SKM-1 treated with dmso at 0.1 percent for 144 hours (cell line): ENCODE measurements around the gene CYP2B6.
"Not testable (repeated sequence)": the region's sequence is repeated elsewhere in the genome, so short reads cannot be mapped to it uniquely, and the experiment has no call there.

Source experiments
- DNase-seq: peaks from one replicate; lab custom pipeline; 2025; ENCODE audit not compliant: unreplicated experiment; lab: John Stamatoyannopoulos, UW

The CYP2B6 gene

DNA sequence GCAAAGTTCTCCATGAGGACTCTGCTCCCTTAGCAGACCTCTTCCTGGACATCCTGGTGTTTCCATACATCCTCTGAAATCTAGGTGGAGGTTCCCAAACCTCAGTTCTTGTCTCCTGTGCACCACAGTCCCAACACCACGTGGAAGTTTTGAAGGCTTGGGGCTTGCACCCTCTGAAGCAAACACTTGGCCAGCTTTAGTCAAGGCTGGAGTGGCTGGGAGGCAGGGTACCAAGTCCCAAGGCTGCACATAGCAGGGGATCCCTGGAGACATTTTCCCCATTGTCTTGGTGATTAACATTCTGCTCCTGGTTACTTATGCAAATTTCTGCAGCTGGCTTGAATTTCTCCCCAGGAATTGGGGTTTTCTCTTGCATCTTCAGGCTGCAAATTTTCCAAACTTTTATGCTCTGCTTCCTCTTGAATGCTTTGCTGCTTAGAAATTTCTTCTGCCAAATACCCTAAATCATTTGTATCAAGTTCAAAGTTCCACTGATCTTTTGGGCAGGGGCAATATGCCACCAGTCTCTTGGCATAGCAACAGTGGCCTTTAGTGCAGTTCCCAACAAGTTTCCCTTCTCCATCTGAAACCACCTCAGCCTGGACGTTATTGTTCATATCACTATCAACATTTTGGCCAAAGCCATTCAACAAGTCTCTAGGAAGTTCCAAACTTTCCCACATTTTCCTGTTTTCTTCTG, 10.2 kb upstream of the CYP2B6 start:
- DNase-seq, result not testable (repeated sequence)

DNA sequence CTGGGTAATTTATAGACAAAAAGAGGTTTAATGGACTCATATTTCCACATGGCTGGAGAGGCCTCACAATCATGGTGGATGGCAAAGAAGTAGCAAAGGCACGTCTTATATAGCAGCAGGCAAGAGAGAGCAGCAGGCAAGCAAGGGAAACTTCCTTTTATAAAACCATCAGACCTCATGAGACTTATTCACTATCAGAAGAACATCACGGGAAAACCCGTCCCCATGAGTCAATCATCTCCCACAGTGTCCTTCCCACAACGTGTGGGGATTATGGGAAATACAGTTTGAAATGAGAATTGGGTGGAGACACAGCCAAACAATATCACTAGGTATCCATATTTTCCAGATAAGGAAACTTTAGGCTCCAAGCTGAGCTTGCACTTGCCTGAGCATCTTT, 9.5 kb upstream of the CYP2B6 start:
- no peak for DNase-seq

- no peak for DNase-seq
Measured at GRCh38 chr19:40982594-40983101, 8.4 kb upstream of the CYP2B6 start.

DNA sequence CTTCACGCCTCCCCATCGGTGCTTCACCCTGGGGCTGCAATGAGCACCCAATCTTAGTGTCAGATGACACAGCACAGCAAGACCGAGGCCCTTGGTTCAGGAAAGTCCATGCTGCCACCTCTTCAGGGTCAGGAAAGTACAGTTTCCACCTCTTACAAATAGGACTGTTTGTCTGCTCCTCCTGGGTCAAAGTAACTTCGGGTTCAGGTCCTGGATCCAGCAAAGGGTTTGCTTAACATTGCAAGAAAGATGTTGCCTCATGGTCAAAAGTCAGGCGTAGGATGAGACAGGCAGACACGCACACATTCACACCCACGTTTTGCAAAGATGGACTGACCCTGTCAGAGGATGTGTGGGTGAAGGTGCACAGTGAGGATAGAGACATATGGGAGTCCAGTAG, 1.6 kb upstream of the CYP2B6 start:
- no peak for DNase-seq

DNA sequence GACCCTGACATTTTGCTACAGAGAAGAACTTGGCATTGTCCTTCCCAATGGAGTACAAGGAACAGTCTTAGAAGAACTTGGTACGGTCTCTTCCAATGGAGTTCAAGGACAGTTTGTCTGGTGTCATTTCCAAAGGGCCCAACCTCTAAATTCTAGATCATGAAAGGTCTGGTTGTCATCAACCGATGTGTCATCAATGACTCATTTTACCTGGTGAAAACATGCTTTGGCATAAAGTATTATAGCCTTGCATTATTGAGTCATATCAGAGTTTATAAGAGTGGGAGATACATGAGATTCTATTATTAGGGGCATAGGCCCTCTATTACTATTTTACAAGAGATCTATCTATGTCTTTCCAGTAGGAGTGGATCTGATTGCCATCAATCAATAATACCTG, 4.3 kb downstream of the CYP2B6 start:
- no peak for DNase-seq

DNA sequence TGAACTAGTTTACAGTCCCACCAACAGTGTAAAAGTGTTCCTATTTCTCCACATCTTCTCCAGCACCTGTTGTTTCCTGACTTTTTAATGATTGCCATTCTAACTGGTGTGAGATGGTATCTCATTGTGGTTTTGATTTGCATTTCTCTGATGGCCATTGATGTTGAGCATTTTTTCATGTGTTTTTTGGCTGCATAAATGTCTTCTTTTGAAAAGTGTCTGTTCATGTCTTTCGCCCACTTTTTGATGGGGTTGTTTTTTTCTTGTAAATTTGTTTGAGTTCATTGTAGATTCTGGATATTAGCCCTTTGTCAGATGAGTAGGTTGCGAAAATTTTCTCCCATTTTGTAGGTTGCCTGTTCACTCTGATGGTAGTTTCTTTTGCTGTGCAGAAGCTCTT, 7.9 kb downstream of the CYP2B6 start:
- not testable (repeated sequence) for DNase-seq

- no peak for DNase-seq
Measured at GRCh38 chr19:41000310-41000737, 9.2 kb downstream of the CYP2B6 start.

DNA sequence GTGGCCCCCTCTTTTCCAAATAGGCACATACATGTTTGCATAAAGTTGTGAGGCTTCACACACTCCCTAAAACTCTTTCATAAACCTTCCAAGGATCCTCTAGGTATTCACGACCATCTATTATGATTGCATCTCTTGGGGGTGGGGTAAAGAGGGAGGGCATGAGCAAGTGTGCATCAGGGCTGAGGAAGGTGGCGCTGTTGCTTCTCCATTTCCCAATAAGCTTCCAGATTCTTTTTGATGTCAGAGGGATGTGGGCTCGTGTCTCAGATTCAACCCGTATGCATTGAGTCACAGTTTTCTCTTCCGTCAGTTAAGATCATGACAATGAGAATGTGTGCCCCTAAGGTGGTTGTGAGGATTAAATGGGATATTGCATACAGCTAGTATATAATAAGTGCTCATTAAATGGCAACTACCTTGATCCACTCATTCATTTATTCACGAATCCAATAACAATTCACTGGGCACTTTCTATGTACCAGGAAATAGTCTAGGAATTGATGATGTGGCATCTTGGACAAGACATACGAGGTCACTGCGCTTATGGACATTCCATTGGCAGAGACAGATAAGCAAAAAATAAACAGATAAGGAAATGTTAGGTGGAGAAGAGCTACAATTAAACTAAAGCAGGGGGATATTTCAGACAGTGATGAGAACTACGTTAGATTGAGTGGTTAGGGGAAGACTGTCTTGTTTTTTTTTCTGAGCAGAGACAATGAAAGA, 10.3 kb downstream of the CYP2B6 start:
- DNase-seq, result no peak

DNA sequence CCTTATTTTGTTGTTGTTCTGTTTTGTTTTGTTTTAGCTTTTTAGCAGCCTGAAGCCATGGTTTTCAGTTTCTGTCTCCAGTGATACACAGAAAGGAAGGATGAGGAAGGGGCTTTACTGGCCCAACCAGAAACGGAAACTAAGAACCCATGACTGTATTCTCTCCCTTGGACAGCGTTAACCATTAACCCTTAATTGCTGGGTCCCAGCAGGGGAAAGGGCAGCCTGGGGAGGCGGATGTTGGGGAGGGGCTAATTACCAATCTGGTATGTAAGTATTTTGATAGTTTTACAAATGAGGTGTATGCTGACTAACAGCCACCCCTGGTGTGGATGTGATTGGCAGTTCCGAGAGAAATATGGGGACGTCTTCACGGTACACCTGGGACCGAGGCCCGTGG, 12.6 kb downstream of the CYP2B6 start:
- DNase-seq, result not testable (repeated sequence)

DNA sequence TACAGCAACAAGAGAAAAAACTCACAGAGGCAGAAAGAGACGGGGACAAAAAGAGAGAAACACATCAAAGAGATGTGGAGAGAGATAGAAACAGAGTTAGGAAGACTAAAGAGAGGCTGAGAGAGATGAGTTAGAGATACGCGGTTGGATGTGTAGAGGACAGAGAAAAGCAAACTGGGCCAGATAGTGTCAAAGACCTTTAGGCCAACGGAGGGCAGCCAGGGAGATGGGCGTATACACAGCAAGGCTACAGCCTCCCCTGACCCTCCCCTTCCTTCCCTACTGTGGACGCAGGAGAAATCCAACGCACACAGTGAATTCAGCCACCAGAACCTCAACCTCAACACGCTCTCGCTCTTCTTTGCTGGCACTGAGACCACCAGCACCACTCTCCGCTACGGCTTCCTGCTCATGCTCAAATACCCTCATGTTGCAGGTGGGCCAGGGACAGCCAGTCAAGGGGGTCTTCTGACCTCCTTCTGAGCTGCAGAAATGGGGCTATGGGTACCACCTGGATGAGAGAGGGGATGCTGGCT, 18.7 kb downstream of the CYP2B6 start:
- DNase-seq, result no peak

DNA sequence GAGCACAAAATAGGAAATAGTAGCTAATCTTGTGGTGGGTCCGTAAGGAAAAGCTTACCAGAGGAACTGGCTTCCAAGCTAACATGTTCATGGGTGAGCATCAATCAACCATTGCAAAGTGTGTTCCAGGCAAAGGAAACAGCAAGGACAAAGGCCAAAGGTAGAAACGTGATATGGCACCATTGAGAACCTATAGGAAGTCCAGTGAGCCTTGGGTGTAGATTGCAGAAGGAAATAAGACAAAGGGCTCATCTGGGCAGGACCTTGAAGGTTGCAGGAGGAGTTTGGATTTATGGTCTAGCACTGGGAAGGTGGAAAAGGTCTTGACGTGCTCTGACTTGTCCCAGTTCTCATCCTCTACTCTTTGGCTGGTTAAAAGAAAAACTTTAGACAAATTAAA, 22.3 kb downstream of the CYP2B6 start:
- DNase-seq, result no peak

GRCh38 chr19:41014643-41015042, 23.6 kb downstream of the CYP2B6 start:
- DNase-seq, result no peak

- DNase-seq, result no peak
Measured at GRCh38 chr19:41016488-41017071, 25.5 kb downstream of the CYP2B6 start.

DNA sequence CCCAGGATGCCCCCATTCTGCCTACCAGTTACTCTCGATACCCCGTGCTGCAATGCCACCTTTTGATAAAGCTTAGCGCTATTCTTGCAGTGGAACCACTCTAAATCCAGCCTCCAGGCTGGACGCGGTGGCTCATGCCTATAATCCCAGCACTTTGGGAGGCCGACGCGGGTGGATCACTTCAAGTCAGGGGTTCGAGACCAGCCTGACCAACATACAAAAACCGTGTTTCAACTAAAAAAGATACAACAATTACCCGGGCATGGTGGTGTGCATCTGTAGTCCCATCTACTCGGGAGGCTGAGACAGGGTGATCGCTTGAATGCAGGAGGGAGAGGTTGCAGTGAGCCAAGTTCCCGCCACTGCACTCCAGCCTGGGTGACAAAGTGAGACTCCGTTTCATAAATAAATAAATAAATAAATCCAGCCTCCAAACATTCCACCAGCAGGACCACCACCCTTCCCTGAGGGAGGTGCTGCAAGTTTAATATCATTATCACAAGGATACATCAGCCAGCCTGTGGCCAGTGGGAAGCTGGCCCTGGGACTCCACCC, 27.7 kb downstream of the CYP2B6 start:
- no peak for DNase-seq

DNA sequence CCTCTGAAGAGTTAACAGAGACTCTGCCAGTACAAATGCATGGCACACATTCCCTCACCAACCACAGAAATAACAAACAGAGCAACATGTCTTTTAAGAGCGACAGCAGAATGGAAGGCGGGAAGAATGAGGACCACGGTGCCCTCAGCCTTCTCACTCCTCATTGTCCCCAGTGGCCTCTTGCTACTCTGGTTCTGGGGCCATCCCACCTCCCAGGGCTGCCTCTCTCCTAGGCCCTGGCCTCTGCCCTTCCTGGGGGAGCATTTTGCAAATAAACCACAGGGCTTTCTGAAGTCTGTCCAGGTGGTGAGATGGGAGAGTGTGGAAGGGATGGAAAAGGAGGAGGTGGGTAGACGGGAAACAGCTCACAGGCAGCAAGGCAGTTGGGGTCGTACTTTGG, 28.3 kb downstream of the CYP2B6 start:
- no peak for DNase-seq

DNA sequence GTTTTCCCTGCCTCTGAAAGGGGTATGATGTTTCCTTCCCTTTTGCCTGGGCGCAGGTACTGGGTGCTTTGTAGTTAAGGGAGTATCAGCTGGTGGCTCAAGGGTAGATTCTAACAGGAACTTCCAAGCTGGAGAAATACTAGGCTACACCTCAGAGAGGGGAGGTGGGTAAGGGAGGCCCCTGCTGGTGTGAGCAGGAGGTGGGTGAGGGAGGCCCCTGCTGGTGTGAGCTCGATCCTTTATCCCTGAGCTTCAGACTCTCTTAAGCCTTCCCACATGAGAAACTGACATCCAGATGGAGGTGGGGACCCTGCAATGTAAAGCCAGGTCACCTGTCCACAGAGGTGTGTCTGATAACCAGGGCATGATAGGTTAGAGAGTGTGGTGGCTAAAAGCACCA, 32.1 kb downstream of the CYP2B6 start:
- no peak for DNase-seq

- no peak for DNase-seq
Measured at GRCh38 chr19:41025411-41025810, 34.3 kb downstream of the CYP2B6 start.

- DNase-seq, result no peak
Measured at GRCh38 chr19:41025871-41026270, 34.8 kb downstream of the CYP2B6 start.

DNA sequence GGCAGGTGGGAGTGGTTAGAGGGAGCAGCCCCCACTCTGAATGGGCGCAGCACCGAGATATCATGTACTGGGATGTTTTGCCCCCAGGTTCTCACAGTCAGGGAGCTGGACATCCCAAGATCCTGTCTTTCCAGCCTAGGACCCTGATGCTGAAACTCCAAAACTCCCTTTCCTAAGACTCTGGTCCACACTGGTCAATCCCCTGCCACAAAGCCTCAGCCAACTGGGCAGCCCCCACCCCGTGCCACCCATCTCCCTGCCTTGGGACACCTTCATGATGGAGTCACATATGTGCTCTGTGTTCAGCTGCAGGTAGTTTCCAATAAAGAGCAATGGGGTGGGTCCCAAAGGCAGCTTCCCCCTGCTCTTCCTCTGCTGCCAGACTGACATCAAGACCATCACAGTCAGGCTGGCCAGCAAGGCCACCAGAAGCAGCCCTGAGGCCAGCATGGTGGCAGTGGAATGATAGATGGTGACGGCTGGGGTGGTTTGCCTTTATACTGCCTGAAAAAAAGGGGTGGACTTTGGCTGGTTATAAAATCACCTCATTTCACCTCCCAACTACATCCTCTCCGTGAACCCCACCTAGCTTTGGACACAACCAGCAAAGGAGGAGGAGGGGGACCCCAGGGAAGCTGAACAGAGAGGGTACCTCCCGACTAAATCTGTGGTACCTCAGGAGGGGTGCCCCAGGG, 36.3 kb downstream of the CYP2B6 start:
- DNase-seq, result no peak

- no peak for DNase-seq
Measured at GRCh38 chr19:41029524-41030432, 38.7 kb downstream of the CYP2B6 start.
